ENCODE data around the gene AKAP13. TPM values are rescaled to one million over a fixed set of nuclear protein-coding genes. Genes with fewer than 3 reads are reported as not detected.
A peak's percentile ranks its signal among the peaks of the same experiment; 100 is the strongest.

Gene AKAP13
- total and polyA plus RNA-seq, 3 donors from 2014 or later, result 79.5 to 207 (median 187) TPM

DNA sequence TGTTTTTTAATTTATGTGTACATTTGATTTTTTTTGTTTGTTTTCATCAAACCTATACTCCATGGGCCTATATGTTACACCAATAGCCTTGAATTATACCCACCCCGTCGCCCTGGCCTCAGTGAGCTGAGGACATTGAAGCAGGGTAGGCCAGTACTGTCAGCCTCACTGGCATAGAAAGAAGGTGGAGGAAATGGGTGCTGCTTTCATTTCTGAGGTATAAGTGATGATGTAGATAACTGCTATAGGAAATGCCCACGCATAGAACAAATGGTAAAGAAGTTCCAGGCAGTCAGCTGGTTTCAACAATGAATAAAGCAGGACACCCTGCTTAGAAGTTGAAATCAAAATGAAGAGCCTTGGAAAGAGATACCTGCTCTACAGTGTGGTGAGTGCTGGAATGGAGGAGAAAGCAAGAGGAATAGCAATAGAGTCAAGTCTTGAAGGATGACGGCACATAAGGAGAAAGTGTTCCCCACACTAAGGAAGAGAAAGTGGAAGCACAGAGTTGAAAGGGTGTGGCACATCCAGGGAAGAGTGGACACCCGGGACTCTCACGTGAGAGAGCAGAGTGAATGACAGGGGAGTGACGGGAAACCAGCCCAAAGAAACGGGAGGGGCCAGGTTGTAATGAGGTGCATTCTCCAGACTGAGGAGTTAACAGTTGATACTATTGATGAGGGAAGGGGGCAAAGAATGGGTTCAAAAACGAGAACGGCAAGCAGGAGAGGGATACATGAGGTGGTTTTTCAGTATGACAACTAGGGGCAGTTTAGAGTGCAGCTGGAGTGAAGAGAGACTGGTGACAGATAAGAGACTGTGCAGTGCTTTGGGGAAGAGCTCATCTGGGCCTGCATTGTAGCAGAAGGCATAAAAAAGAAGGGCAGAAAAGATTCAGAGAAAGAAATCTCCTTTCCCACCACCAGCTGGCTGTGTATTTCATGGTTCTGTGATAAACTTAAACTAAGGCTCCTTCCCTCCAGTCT, 343.9 kb downstream of the AKAP13 start:
- TF ChIP-seq, protein P1, sequence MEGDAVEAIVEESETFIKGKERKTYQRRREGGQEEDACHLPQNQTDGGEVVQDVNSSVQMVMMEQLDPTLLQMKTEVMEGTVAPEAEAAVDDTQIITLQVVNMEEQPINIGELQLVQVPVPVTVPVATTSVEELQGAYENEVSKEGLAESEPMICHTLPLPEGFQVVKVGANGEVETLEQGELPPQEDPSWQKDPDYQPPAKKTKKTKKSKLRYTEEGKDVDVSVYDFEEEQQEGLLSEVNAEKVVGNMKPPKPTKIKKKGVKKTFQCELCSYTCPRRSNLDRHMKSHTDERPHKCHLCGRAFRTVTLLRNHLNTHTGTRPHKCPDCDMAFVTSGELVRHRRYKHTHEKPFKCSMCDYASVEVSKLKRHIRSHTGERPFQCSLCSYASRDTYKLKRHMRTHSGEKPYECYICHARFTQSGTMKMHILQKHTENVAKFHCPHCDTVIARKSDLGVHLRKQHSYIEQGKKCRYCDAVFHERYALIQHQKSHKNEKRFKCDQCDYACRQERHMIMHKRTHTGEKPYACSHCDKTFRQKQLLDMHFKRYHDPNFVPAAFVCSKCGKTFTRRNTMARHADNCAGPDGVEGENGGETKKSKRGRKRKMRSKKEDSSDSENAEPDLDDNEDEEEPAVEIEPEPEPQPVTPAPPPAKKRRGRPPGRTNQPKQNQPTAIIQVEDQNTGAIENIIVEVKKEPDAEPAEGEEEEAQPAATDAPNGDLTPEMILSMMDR (IDR thresholded peaks at IDR 0.05), result no peak
- no peak for TF ChIP-seq POLR2A (IDR thresholded peaks at IDR 0.05)
- no peaks in the 10 kb centered on the region for H3K36me3 ChIP-seq (ENCODE audit: low read depth, missing control alignments)
- no peaks in the 10 kb centered on the region for H3K9me3 ChIP-seq
- peak overlapping the region; percentile 32 to 43 for H3K27ac ChIP-seq
- 56 to 64% methylated on average over 10 of the region's 10 CpGs for WGBS, 2 donors
- intact Hi-C loops (cut with DNase I; ENCODE audit: low total_unique reads), result no loop called here
- H3K4me3 ChIP-seq, result no peak overlapping the region
- DNase-seq, result no peak
- H3K27me3 ChIP-seq, result no peaks in the 10 kb centered on the region
- H3K4me1 ChIP-seq, result peaks cover 33% of the 10 kb centered on the region

DNA sequence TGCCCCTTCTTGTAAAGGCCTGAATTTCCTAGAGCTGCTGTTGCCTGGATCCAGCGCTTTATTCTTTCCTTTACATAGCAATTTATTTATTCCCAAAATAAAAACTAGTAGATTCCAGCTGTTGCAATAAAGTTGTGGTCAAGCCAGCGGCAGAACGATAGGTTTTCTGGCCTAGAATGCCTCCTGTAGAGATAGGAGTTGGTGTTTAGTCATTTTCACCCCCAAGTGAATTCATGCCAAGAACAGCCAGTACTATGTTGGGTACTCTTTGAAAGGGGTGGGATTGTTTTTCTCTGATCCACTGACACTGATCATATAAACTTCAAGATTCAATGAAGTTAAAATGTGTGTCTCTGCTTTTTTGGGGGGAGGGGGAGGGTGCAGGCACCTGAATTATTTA, 344.6 kb downstream of the AKAP13 start:
- 43 to 51% methylated on average over 3 of the region's 3 CpGs for WGBS, 2 donors
- H3K4me3 ChIP-seq, result no peak overlapping the region
- H3K4me1 ChIP-seq, result peaks cover 33% of the 10 kb centered on the region

DNA sequence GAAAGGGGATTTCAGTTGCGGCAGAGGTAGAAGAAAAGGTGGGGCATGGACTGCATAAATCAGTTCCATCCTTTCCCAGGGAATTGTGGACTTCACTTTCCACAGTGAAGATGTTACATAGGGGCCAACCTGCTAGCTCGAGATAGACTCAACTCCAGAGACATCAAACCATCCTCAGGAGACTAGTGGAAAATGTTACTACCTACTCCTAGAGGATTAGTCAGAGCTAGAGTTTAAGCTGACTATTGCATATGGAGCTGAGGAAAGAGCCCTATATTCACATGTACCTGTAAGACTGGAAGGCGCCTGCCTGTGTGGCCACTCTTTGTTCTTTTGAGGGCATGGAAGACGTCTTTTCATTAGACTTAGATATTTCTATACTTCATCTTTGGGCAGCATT, 345.2 kb downstream of the AKAP13 start:
- Histone ChIP-seq H3K36me3 (ENCODE audit: low read depth, missing control alignments) (no peaks in the 10 kb centered on the region), H3K27ac (peak overlapping the region; percentile 22 to 32), H3K4me3 (no peak overlapping the region), H3K9me3 (no peaks in the 10 kb centered on the region), H3K27me3 (no peaks in the 10 kb centered on the region), H3K4me1 (peaks cover 33% of the 10 kb centered on the region)
- WGBS, 2 donors, result 74 to 78% methylated on average over 4 of the region's 4 CpGs
- TF ChIP-seq, protein P1 (IDR thresholded peaks at IDR 0.05), result no peak
- no peak for TF ChIP-seq POLR2A (IDR thresholded peaks at IDR 0.05)
- no peak for DNase-seq
- intact Hi-C loops (cut with DNase I; ENCODE audit: low total_unique reads), result no loop called here

More for the DNA sequence above, 344.6 kb downstream of the AKAP13 start:
- no peaks in the 10 kb centered on the region for H3K27me3 ChIP-seq
- TF ChIP-seq, protein P1 (IDR thresholded peaks at IDR 0.05), result no peak
- TF ChIP-seq POLR2A (IDR thresholded peaks at IDR 0.05), result no peak
- no peaks in the 10 kb centered on the region for H3K36me3 ChIP-seq (ENCODE audit: low read depth, missing control alignments)
- peak overlapping the region; percentile 22 to 32 for H3K27ac ChIP-seq
- H3K9me3 ChIP-seq, result no peaks in the 10 kb centered on the region
- DNase-seq, result no peak
- intact Hi-C loops (cut with DNase I; ENCODE audit: low total_unique reads), result no loop called here

DNA sequence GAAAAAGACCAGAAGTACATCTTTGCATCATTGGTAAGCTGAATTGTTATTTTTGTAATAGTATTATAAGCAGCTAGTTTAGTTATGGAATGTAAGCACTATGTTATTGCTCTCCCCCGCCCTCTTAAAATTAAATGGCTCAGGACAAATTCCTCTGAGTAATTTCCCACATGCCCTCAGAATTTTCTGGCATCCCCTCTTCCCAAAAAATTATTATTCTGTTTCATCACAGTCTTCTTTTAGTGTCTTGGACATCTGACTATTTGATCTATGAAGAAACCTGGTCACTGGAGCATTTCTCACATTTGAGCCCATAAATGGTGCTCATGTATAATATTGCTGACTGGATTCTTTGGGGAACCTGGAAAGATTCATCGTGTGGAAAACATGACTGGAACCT, 346.1 kb downstream of the AKAP13 start:
- intact Hi-C loops (cut with DNase I; ENCODE audit: low total_unique reads), result no loop called here
- DNase-seq, result no peak
- H3K9me3 ChIP-seq, result no peaks in the 10 kb centered on the region
- H3K36me3 ChIP-seq (ENCODE audit: low read depth, missing control alignments), result no peaks in the 10 kb centered on the region
- TF ChIP-seq, protein P1 (IDR thresholded peaks at IDR 0.05), result no peak
- TF ChIP-seq POLR2A (IDR thresholded peaks at IDR 0.05), result no peak
- 68 to 81% methylated on average over 2 of the region's 2 CpGs for WGBS, 2 donors
- H3K4me1 ChIP-seq, result peaks cover 33% of the 10 kb centered on the region
- no peaks in the 10 kb centered on the region for H3K27me3 ChIP-seq
- H3K27ac ChIP-seq, result peak overlapping the region in 1 of 2 donors; percentile 39
- no peak overlapping the region for H3K4me3 ChIP-seq

All from testis (tissue), 3 donors.